ENCODE measurements around the gene NHSL1. TPM values are rescaled to one million over a fixed set of nuclear protein-coding genes. Genes with fewer than 3 reads are reported as not detected.

The NHSL1 gene
- 13.3 and 14.8 TPM in 2 replicates for total RNA-seq (2014; rRNA removed; shearing (Covaris generic))

- no peak for DNase-seq
- peak within 1 kb of the TSS; percentile 15; the same call in 1 of the 2 replicates for H3K4me3 ChIP-seq (ENCODE audit: insufficient read depth, low read depth, low read length)
- no peaks in the 10 kb centered on the region for H3K27me3 ChIP-seq (ENCODE audit: control insufficient read depth, insufficient read depth, low read length)
- no peaks in the 10 kb centered on the region for H3K36me3 ChIP-seq (replicated peaks; ENCODE audit: control insufficient read depth, insufficient read depth, low read length)
Observed at GRCh38 chr6:138499303-138500018, at the start of gene NHSL1. Gene NHSL1 (minus strand): TSS chr6:138499494. CDS start chr6:138499290, 204 bp downstream.

GRCh38 chr6:138546733-138547185 lies 47.5 kb upstream of the NHSL1 start:
- DNase-seq, result no peak

GRCh38 chr6:138545621-138545980 lies 46.3 kb upstream of the NHSL1 start:
- H3K4me3 ChIP-seq (ENCODE audit: insufficient read depth, low read depth, low read length), result no peak overlapping the region
- no peaks in the 10 kb centered on the region for H3K27me3 ChIP-seq (ENCODE audit: control insufficient read depth, insufficient read depth, low read length)
- H3K36me3 ChIP-seq (replicated peaks; ENCODE audit: control insufficient read depth, insufficient read depth, low read length), result no peaks in the 10 kb centered on the region
- DNase-seq, result peak; percentile 73

More at GRCh38 chr6:138546733-138547185, 47.5 kb upstream of the NHSL1 start:
- Histone ChIP-seq H3K4me3 (ENCODE audit: insufficient read depth, low read depth, low read length) (no peak overlapping the region), H3K27me3 (ENCODE audit: control insufficient read depth, insufficient read depth, low read length) (no peaks in the 10 kb centered on the region), H3K36me3 (replicated peaks; ENCODE audit: control insufficient read depth, insufficient read depth, low read length) (no peaks in the 10 kb centered on the region)

GRCh38 chr6:138544501-138544900 lies 45.2 kb upstream of the NHSL1 start:
- H3K4me3 ChIP-seq (ENCODE audit: insufficient read depth, low read depth, low read length), result no peak overlapping the region

GRCh38 chr6:138543657-138544056 lies 44.4 kb upstream of the NHSL1 start:
- no peaks in the 10 kb centered on the region for H3K27me3 ChIP-seq (ENCODE audit: control insufficient read depth, insufficient read depth, low read length)
- no peaks in the 10 kb centered on the region for H3K36me3 ChIP-seq (replicated peaks; ENCODE audit: control insufficient read depth, insufficient read depth, low read length)
- H3K4me3 ChIP-seq (ENCODE audit: insufficient read depth, low read depth, low read length), result no peak overlapping the region
- no peak for DNase-seq

More at GRCh38 chr6:138544501-138544900, 45.2 kb upstream of the NHSL1 start:
- Histone ChIP-seq H3K36me3 (replicated peaks; ENCODE audit: control insufficient read depth, insufficient read depth, low read length) (no peaks in the 10 kb centered on the region), H3K27me3 (ENCODE audit: control insufficient read depth, insufficient read depth, low read length) (no peaks in the 10 kb centered on the region)
- no peak for DNase-seq

GRCh38 chr6:138541823-138542481 lies 42.7 kb upstream of the NHSL1 start:
- H3K27me3 ChIP-seq (ENCODE audit: control insufficient read depth, insufficient read depth, low read length), result no peaks in the 10 kb centered on the region
- no peak for DNase-seq
- no peaks in the 10 kb centered on the region for H3K36me3 ChIP-seq (replicated peaks; ENCODE audit: control insufficient read depth, insufficient read depth, low read length)
- no peak overlapping the region for H3K4me3 ChIP-seq (ENCODE audit: insufficient read depth, low read depth, low read length)

GRCh38 chr6:138540468-138540867 lies 41.2 kb upstream of the NHSL1 start:
- DNase-seq, result no peak
- H3K4me3 ChIP-seq (ENCODE audit: insufficient read depth, low read depth, low read length), result no peak overlapping the region
- H3K36me3 ChIP-seq (replicated peaks; ENCODE audit: control insufficient read depth, insufficient read depth, low read length), result no peaks in the 10 kb centered on the region

GRCh38 chr6:138539876-138540275 lies 40.6 kb upstream of the NHSL1 start:
- no peak overlapping the region for H3K4me3 ChIP-seq (ENCODE audit: insufficient read depth, low read depth, low read length)
- H3K27me3 ChIP-seq (ENCODE audit: control insufficient read depth, insufficient read depth, low read length), result no peaks in the 10 kb centered on the region
- H3K36me3 ChIP-seq (replicated peaks; ENCODE audit: control insufficient read depth, insufficient read depth, low read length), result no peaks in the 10 kb centered on the region
- no peak for DNase-seq

More at GRCh38 chr6:138540468-138540867, 41.2 kb upstream of the NHSL1 start:
- no peaks in the 10 kb centered on the region for H3K27me3 ChIP-seq (ENCODE audit: control insufficient read depth, insufficient read depth, low read length)

GRCh38 chr6:138538390-138539031 lies 39.2 kb upstream of the NHSL1 start:
- Histone ChIP-seq H3K27me3 (ENCODE audit: control insufficient read depth, insufficient read depth, low read length) (no peaks in the 10 kb centered on the region), H3K36me3 (replicated peaks; ENCODE audit: control insufficient read depth, insufficient read depth, low read length) (no peaks in the 10 kb centered on the region), H3K4me3 (ENCODE audit: insufficient read depth, low read depth, low read length) (no peak overlapping the region)
- DNase-seq, result no peak

GRCh38 chr6:138537106-138537505 lies 37.8 kb upstream of the NHSL1 start:
- Histone ChIP-seq H3K4me3 (ENCODE audit: insufficient read depth, low read depth, low read length) (no peak overlapping the region), H3K27me3 (ENCODE audit: control insufficient read depth, insufficient read depth, low read length) (no peaks in the 10 kb centered on the region), H3K36me3 (replicated peaks; ENCODE audit: control insufficient read depth, insufficient read depth, low read length) (no peaks in the 10 kb centered on the region)
- no peak for DNase-seq

GRCh38 chr6:138535728-138536455 lies 36.6 kb upstream of the NHSL1 start:
- DNase-seq, result no peak

GRCh38 chr6:138533667-138534066 lies 34.4 kb upstream of the NHSL1 start:
- H3K27me3 ChIP-seq (ENCODE audit: control insufficient read depth, insufficient read depth, low read length), result no peaks in the 10 kb centered on the region
- H3K36me3 ChIP-seq (replicated peaks; ENCODE audit: control insufficient read depth, insufficient read depth, low read length), result no peaks in the 10 kb centered on the region
- H3K4me3 ChIP-seq (ENCODE audit: insufficient read depth, low read depth, low read length), result no peak overlapping the region
- DNase-seq, result no peak

More at GRCh38 chr6:138535728-138536455, 36.6 kb upstream of the NHSL1 start:
- Histone ChIP-seq H3K36me3 (replicated peaks; ENCODE audit: control insufficient read depth, insufficient read depth, low read length) (no peaks in the 10 kb centered on the region), H3K4me3 (ENCODE audit: insufficient read depth, low read depth, low read length) (no peak overlapping the region), H3K27me3 (ENCODE audit: control insufficient read depth, insufficient read depth, low read length) (no peaks in the 10 kb centered on the region)

- DNase-seq, result no peak
- Histone ChIP-seq H3K36me3 (replicated peaks; ENCODE audit: control insufficient read depth, insufficient read depth, low read length) (no peaks in the 10 kb centered on the region), H3K4me3 (ENCODE audit: insufficient read depth, low read depth, low read length) (no peak overlapping the region), H3K27me3 (ENCODE audit: control insufficient read depth, insufficient read depth, low read length) (no peaks in the 10 kb centered on the region)
Observed at GRCh38 chr6:138531387-138531786, 32.1 kb upstream of the NHSL1 start.

- H3K4me3 ChIP-seq (ENCODE audit: insufficient read depth, low read depth, low read length), result no peak overlapping the region
- H3K27me3 ChIP-seq (ENCODE audit: control insufficient read depth, insufficient read depth, low read length), result no peaks in the 10 kb centered on the region
- H3K36me3 ChIP-seq (replicated peaks; ENCODE audit: control insufficient read depth, insufficient read depth, low read length), result no peaks in the 10 kb centered on the region
- DNase-seq, result no peak
Observed at GRCh38 chr6:138529478-138529877, 30.2 kb upstream of the NHSL1 start.
